GM18868 (cell line): ENCODE data around the gene SLC32A1.

Experiments
- ATAC-seq: cut with Tn5 transposase; IDR thresholded peaks from one replicate; pipeline ENCODE4 v1.9.1; 2021; ENCODE audit warnings: mild to moderate bottlenecking, moderate library complexity; ENCODE audit not compliant: unreplicated experiment

The SLC32A1 gene

GRCh38 chr20:38725148-38725901 is 1.0 kb downstream of the SLC32A1 start:
- no peak for ATAC-seq

GRCh38 chr20:38725931-38726803 is 1.9 kb downstream of the SLC32A1 start:
- ATAC-seq = no peak

- no peak for ATAC-seq
Measured at GRCh38 chr20:38726804-38727606, 2.7 kb downstream of the SLC32A1 start.

- ATAC-seq = no peak
Measured at GRCh38 chr20:38727607-38728190, 3.4 kb downstream of the SLC32A1 start.

- no peak for ATAC-seq
Measured at GRCh38 chr20:38728191-38728781, 4.0 kb downstream of the SLC32A1 start.

- no peak for ATAC-seq
Measured at GRCh38 chr20:38728911-38729642, 4.8 kb downstream of the SLC32A1 start.

- no peak for ATAC-seq
Measured at GRCh38 chr20:38729767-38730166, 5.5 kb downstream of the SLC32A1 start.

GRCh38 chr20:38730167-38730988 is 6.1 kb downstream of the SLC32A1 start:
- ATAC-seq = no peak

GRCh38 chr20:38730989-38731737 is 6.9 kb downstream of the SLC32A1 start:
- no peak for ATAC-seq

- ATAC-seq = no peak
Measured at GRCh38 chr20:38731738-38732113, 7.4 kb downstream of the SLC32A1 start.

- no peak for ATAC-seq
Measured at GRCh38 chr20:38732981-38733380, 8.7 kb downstream of the SLC32A1 start.

GRCh38 chr20:38735172-38735571 is 10.9 kb downstream of the SLC32A1 start:
- ATAC-seq = no peak

- no peak for ATAC-seq
Measured at GRCh38 chr20:38737887-38738286, 13.6 kb downstream of the SLC32A1 start.

- no peak for ATAC-seq
Measured at GRCh38 chr20:38745757-38746156, 21.5 kb downstream of the SLC32A1 start.

GRCh38 chr20:38747495-38748096 is 23.3 kb downstream of the SLC32A1 start:
- ATAC-seq = no peak

GRCh38 chr20:38748097-38748860 is 24.0 kb downstream of the SLC32A1 start, which contains the start of gene ACTR5:
Gene ACTR5 (plus strand): TSS chr20:38748460. CDS start chr20:38748479, 19 bp downstream.
- peak; percentile 85 for ATAC-seq

- ATAC-seq = peak; percentile 32
Measured at GRCh38 chr20:38748861-38749149, 24.5 kb downstream of the SLC32A1 start.
